Measurements from ENCODE around the gene OR2T35.
"Not testable (repeated sequence)": the region's sequence is repeated elsewhere in the genome, so short reads cannot be mapped to it uniquely, and the experiment has no call there.

The OR2T35 gene, protein sequence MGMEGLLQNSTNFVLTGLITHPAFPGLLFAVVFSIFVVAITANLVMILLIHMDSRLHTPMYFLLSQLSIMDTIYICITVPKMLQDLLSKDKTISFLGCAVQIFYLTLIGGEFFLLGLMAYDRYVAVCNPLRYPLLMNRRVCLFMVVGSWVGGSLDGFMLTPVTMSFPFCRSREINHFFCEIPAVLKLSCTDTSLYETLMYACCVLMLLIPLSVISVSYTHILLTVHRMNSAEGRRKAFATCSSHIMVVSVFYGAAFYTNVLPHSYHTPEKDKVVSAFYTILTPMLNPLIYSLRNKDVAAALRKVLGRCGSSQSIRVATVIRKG

DNA sequence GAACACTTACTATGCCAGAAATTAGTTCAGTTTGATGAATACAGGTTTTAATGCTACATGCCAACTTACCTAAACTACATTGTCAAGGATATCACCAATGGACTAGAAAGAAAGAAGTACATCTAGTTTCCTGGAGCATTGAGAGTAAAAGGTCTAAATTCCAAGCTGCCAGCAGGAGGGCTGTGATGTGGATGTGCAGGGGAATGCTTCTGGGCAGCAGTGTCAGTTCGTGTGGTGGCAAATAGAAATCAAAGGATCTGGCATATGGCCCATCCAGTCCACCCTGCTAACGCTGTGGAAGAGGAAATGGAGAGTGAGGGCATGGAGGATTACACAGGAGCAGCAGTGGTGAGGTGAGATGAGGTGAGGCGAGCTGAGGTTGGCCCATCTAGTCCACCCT is at the start of gene OR2T35:
Gene OR2T35 (minus strand): TSS at position 101 of the 400 bp plus-strand sequence. CDS start 6,020 bp downstream, outside the sequence.
- not testable (repeated sequence) for DNase-seq (ENCODE audit: low read depth)

DNA sequence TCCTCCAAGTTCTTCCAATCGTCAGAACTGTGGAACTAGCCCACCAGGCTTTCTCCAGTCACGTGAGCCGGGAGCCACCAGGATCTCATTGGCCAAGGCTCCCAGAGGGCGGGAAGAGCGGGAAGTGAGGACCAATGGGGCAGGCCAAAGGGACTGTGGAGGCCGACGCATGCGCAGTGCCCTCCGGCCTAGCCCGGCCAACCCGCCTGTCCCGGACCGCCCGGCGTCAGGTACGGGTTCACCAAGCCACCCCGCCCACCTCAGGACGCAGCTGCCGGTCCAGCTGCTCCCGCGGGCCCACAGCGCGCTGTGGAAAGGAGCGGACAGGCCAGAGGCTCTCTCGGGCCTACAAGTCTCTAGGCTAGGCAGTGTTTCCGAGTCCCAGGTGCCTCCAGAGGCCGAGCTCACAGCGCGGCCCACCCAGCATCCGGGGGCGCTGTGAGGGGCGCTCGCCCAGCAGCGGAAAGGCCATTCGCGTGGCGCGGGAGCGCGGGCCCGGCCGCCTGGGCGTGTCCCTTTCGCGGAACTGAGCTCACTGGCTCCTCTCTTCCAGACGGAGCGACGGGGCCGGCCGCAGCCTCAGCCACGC is 46.6 kb upstream of the OR2T35 start:
- no peak for DNase-seq (ENCODE audit: low read depth)

DNA sequence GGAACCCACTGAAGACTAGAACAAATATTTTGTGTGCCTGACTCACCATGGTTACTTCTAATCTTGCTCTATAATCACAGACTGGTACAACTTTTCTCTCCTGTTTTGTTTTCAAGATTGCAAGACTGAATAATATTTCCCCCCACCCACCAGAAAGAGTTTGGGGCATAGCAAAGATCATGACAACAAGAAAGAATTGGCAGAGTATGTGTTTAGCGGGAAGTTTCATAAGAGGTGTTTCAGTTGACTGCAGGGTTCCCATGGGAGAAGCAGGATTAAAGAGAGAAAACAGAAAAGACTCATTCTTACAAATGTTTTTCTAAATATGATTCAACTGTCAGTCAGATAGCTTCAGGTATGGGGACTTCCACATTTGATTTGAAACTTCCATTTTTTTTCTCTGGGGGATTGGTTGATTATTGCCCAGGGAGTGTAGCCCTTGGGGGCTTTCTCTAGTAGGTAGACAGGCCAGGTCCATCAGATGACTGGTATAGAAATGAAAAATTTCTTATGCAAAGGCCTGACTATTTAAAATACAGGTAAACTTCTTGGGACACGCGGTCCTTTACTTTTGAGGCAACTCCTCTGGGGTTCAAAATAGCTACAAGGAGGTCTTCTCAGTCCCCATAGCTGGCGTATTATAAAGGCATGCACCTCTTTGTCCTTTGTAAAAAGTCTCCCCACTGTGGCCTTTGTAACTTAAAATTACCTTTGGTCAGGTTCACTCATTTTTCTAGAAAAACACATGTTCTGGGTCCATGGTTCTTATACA is 43.6 kb upstream of the OR2T35 start:
- DNase-seq (ENCODE audit: low read depth), result no peak

DNA sequence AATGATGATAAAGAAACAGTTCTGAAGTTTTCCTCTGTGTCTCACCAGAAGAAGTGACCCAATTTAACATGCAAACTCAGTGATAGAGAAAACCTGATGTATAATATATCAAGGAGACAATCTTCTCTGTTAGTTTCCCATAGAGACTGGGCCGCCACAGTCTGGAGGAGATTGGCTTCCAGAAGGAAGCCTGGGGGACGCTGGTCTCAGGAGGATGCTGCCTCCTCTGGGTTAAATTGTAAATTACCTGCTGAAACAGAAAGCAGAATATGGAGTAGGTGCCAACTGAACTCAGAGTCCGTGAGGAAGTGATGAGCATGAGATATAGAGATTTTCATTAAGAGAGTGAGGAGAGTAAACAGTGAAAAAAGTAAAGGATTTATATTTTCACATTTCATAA is 41.7 kb upstream of the OR2T35 start:
- DNase-seq (ENCODE audit: low read depth), result no peak

DNA sequence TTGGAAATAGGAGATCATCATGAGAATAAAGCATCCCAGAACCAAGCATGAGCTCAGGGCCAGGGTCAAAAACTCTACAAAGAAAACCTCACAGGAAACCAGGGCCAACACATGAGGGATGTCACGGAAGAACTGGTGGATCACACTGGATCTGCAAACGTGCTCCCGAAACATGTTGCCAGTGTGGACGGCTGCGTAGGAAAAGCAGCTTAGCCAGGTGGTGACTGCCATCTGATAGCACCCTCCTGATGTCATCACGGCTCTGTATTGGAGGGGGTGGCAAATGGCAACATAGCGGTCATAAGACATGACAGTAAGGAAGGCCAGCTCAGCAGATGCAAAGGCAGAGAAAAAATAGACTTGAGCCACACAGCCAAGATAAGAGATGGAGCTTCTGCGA is 36.6 kb upstream of the OR2T35 start:
- DNase-seq (ENCODE audit: low read depth), result no peak

DNA sequence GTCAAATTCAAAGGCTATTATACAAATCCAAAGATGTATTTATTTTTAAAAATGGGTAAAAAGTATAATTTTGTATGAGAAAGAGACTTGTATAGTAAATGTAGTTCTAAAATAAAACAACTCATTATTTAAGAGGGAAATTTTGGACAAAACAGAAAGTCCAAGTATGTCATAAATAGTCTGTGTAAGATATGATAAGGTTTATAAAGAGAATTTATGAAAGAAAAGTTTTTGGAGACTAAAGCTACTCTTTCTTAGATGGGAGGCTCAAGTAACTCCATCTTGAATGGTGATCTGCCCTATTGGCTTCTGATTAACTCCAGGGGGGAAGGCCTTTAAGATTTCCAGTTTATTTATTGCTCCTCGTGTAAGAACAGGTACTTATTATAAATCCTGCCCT is 24.9 kb upstream of the OR2T35 start:
- no peak for DNase-seq (ENCODE audit: low read depth)

DNA sequence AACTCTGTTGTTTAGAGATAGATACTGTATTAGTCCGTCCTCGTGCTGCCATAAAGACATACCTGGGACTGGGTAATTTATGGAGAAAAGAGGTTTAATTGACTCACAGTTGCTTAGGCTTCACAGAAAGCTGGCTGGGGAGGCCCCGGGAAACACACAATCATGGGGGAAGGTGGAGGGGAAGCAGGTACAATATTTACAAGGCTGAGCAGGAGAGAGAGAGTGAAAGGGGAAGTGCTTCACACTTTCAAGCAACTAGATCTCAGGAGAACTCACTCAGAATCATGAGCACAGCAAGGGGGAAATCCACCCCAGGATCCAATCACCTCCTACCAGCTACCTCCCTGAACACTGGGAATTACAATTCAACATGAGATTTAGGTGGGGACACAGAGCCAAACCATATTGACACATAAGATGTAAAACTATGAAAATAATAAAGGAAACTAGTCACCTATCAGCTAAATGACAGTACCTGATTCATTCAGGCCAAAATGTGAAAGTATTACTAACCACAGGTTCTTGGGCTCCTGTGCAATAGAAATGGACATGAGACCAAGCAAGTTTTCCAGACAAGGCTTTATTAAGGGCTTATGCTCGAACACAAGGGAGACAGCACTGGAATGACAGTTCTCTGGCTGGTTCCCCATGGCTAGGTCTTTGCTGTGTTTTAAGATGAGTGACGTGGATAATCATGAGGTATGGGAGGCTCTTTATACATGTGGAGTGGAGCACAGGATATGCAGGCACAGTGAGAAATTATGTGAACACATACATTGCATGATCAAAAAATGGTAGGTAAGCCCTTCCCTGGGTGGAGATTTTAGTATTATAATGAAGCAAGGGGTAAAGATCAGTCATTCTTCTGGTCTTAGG is 18.6 kb upstream of the OR2T35 start:
- not testable (repeated sequence) for DNase-seq (ENCODE audit: low read depth)

DNA sequence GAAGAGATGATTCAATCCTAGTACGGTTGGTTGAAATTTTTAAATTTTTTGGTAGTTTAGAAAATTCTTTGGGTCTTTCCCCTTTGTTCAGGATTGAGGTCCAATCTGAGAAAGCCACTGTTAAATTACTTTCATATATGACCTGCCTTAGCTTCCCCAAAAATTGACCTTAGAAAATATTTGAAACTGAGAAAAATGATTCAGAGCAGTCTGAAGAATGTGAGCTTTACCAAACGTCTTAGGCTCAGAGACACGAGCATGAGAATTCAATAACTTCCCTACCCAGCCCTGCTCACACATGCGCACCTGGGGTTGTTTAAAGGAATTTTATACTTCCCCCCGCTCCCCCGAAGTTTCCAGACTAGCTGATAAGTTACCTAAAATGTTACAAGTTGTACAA is 11.7 kb upstream of the OR2T35 start:
- DNase-seq (ENCODE audit: low read depth), result not testable (repeated sequence)

DNA sequence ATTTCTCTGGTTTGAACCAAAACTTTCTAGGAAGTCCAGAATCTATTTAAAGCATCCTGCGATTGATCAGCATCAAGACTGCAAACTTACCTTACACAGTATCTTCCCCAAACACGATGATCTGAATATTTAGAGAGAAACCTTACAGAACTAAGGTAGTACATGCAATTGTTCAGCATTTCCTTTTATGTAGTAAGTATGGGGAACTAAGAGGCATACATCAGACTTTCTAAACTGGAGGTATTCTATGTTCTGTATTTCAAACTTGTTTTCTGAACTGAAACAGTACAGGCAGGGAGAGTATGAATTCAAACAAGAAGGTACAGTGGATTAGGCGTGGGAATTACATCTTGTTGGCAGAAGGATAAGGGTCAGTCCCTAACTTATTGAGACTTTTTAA is 10.3 kb upstream of the OR2T35 start, which contains the start of gene OR2T27:
Gene OR2T27 (minus strand): TSS at position 175 of the 400 bp plus-strand sequence. CDS start 4,644 bp downstream, outside the sequence.
- not testable (repeated sequence) for DNase-seq (ENCODE audit: low read depth)

DNA sequence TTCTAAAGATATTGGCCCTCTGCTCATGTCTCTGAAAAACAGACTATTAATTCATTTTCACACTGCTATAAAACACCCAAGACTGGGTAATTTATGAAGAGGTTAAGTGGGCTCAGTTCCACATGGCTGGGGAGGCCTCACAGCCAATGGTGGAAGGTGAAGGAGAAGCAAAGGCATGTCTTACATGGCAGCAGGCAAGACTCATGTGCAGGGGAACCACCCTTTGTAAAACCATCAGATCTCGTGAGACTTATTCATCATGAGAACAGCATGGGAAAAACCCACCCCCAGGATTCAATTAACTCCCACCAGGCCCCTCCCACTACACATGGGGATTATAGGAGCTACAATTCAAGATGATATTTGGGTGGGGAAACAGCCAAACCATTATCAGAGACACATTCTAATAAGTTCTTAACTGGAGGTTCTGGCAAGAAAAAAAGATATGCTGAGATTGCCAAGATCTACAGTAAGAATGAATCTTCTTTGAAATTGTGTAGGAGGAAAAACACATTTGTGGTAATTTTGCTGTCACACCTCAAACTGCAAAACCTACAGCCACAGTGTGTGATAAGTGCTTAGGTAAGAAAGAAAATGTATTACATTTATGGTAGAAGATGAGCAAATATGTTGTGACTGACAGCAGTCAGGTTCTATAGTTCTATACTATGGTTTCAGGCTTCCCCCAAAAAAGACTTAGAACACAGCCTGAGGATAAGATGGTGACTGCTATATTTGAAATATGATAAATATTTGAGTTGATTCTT is 3.9 kb upstream of the OR2T35 start:
- DNase-seq (ENCODE audit: low read depth), result not testable (repeated sequence)

DNA sequence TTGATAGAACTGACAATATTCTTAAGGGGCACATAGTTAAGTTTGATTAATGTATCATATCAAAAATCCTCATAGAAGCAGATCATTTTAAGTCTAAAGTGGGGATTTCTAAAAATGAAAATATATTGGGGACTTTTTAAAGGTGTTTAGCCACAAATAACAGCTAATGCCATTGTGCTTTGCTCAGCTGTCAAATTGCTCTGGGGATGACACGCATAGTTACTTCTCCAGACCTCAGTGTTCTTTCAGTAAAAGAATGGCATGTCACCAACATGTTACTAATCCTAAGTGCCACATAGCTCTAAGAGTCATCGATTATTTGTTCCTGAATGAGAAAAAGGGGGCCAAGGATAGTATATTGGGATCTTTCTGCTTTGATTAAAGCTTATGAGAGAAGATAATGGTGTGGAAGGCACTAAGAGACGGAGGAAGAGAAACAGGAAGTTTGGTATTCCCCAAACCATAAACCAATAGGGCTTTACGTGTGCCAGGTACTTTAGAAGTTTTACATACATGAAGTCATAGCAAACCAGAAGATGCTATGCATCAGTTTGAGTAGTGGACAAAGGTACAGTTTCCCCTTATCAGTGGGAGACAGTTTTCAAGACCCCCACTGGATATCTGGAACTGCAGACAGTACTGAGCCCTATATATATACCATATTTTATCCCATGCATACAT is 2.0 kb downstream of the OR2T35 start:
- DNase-seq (ENCODE audit: low read depth), result not testable (repeated sequence)

DNA sequence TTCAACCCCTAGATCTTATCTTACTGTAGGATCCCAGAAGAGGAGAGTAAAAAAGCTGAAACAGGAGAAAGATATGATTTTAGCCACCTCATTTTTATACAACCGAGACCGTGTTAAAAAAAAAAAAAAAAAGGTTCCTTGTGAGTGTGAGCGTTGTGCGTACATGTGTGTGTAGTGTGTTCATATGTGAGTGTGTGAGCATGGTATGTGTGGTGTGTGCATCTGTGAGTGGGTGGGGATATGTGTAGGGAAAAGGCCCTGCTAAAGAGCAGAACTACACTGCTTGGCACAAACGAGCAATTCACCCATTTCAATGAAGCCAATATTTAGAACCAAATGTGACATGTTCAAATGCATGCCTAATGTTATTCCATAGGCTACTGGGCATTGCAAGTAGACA is 3.5 kb downstream of the OR2T35 start:
- DNase-seq (ENCODE audit: low read depth), result not testable (repeated sequence)

DNA sequence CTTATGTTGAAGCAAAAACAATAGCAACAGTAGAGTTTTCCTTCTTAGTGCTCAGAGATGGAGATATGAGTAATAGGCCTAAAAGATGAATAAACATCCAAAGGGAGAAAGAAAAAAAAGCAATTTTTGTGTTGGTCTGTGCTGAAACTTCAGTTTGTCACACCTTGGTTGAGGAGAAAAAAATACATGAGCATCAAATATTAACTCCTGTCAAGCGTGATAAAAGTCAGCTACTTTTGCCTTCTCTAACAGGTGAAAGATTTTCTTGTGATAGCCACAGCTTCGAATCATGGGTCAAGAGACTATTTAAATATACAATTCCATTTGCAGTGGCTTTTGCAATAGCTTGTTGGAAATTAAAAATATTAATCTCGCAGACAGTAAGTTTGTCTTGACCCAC is 4.2 kb downstream of the OR2T35 start:
- not testable (repeated sequence) for DNase-seq (ENCODE audit: low read depth)

DNA sequence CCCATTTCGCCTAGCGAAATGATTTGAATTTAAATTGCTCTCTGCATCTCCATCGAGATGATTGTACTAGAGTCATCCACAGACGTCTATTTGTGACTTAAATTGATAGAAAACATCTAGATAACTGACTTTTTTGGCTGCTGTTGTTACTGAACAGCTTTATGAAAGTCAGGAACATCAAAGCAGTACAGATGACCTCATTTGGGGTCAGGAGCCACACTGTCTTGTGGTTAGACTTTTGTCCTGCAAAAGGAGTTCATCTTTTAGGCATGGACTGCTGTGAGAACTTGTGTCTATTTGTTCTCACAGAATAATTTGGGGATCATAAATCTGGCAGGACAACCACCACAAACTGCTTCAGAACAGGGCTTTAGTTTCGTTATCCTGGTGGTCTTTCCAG is 5.4 kb downstream of the OR2T35 start:
- DNase-seq (ENCODE audit: low read depth), result not testable (repeated sequence)

DNA sequence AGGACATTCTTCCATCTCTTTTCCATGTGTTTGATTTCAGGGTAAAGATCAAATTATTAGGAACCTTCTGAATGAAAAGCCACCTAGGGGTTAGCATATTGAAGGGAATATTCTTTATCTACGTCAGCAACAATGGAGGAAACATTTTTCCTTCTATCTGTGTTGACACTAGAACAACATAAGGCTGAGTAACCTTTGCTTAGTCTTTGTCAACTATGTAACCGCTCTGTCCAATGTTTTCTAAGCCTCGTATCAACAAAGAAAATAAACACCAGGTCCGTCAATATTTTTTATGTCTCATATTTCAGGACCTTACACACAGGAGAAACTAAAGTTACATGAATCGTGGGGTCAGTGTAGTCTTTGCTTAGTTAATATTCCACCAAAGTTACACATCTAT is 8.5 kb downstream of the OR2T35 start:
- not testable (repeated sequence) for DNase-seq (ENCODE audit: low read depth)

DNA sequence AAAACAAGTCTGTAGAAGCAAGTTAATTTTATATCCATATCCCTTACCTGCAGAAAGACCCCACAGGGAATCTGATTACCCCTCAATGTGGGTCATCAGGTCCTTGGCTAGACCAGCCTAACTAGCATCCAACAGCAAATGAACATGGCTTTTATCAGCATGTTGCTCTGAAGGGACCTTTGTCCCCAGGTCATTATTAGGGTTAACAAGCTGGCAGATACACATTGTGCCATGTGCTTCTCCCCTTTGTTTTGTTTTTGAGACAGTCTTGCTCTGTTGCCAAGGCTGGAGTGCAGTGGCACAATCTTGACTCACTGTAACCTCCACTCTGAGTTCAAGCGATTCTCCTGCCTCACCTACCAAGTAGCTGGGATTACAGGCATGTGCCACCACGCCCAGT is 10.1 kb downstream of the OR2T35 start, which contains the start of gene OR2T11:
Gene OR2T11 (minus strand): TSS at position 101 of the 400 bp plus-strand sequence. CDS start 7,963 bp downstream, outside the sequence.
- not testable (repeated sequence) for DNase-seq (ENCODE audit: low read depth)

DNA sequence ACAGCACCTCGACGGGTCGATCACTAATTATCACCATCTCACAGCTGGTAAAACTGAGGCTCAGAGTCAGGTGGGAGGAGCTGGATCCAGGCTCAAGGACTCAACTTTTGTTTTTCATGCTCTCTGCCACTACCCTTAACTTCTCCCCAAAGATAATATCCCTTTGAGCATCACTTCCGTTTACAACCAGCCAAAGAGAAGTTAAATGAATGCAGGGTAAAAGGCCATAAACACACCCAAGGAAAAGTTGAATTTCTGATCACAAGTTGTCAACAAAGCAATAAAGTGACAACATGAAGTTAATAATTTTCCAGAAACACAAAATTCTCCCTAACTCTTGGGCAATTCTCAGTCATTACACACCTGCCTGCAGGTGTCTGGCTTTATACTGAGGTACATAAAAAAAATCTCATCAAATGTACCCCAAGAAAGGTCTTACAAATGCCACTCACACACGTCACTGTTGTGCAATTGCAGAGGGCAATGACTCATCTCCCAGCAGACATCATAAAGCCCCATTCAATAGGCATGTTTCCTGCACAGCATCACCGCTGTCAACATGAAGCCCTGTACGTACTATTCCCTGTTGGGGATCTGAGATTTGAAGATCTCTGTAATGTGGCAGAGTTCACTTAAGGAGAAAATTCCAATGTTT is 13.6 kb downstream of the OR2T35 start:
- DNase-seq (ENCODE audit: low read depth), result no peak

DNA sequence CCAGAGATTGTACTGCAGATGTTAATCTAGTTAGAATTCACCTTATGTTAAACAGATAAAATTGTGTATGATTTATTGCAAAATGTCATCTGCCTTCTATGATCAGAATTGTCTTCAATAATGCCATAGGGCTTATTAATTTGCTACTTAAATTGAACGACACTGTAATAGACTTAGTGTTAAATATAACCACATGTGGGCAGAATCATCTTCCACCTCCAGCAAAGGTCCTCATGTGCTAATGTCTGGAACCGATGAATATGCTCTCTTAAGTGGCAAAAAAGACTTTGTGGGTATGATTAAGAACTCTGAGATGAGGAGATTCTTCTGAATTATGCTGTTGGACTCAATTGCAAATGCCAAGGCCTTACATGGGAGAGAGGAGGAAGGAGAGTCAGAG is 14.5 kb downstream of the OR2T35 start:
- no peak for DNase-seq (ENCODE audit: low read depth)

DNA sequence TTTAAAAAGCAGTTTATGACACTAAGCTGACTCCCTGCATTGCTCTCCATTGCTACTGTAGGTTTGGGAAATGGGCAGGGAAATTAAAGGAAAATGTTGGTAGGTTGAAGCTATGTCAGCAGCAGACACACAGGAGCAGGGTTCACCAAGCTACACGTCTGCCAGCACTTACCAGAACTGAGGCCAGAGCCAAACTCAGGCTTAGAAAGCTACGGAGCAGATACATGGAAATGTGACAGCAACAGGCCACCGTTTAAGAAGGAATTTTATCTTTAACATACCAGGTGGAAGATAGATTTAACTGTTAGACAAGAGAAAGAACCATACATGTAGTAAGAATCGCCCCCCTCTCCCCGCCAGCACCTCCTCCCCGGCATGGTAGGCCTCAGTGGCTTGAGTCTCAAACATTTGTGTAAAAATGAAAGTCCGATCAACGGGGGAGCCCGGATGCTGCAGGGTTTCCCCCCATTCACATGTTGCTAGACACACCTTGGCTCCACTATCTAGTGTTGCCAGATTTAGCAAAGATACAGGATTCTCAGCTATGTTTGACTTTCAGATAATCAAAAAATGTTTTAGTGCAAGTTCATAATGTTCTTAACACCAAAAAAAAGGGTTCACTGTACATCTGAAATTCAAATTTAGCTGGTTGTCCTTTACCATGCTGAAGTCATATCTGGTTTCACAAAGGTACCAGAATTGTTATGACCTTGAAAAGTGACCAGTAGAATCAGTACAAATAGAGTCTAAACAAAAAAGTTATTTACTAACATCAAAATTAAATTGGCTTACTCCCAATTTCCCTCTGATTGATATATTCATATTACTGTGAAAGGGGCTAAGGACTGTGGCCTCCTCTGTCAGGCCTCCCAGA is 16.9 kb downstream of the OR2T35 start:
- DNase-seq (ENCODE audit: low read depth), result no peak

All from HS-5 (cell line).